PC-3 (cell line): ENCODE measurements around the gene NDUFA5. TPM values are rescaled to one million over a fixed set of nuclear protein-coding genes. Genes with fewer than 3 reads are reported as not detected.
A peak's percentile ranks its signal among the peaks of the same experiment; 100 is the strongest.
"Not testable (repeated sequence)": the region's sequence is repeated elsewhere in the genome, so short reads cannot be mapped to it uniquely, and the experiment has no call there.

Experiments
- ATAC-seq: fragments of 200-7000 bp; cut with Tn5 transposase; 2 replicates; pipeline ENCODE4 v1.9.1; 2020; ENCODE audit warnings: mild to moderate bottlenecking, moderate library complexity
- BruUV-seq: library from RNA; stranded (reverse); fragments of 400-500 nt; replicated peaks from 2 replicates; lab custom pipeline; 2021; lab: Mats Ljungman, UMichigan
- CTCF ChIA-PET: fragments of 300-600 bp; sonication (Branson Sonifier 250); formaldehyde crosslinking; loops from one replicate; lab custom pipeline; 2022; ENCODE audit warnings: antibody characterized with exemption; lab: Charles Lee
- POLR2A ChIA-PET: fragments of 300-600 bp; sonication (Branson Sonifier 250); formaldehyde crosslinking; loops from one replicate; lab custom pipeline; 2022; ENCODE audit warnings: antibody characterized with exemption; ENCODE audit not compliant: unreplicated experiment; lab: Charles Lee
- DNase-seq: peaks from one replicate; pipeline ENCODE4 v3.0.0-alpha.2; 2015
- H2AFZ ChIP-seq: fragments of 300-600 bp; sonication (generic); 2 replicates; pipeline ENCODE4 v1.6.0; 2016; ENCODE audit warnings: antibody characterized with exemption, low read length
- H3F3A ChIP-seq: fragments of 300-600 bp; sonication (generic); one replicate; pipeline ENCODE4 v1.6.0; 2017; ENCODE audit warnings: antibody characterized with exemption, low read length, control low read depth, mild to moderate bottlenecking; ENCODE audit not compliant: unreplicated experiment
- H3K27ac ChIP-seq: fragments of 300-600 bp; sonication (generic); 2 replicates; pipeline ENCODE4 v1.5.1; 2016; ENCODE audit warnings: mild to moderate bottlenecking, low read length
- H3K27me3 ChIP-seq: fragments of 300-600 bp; sonication (generic); 2 replicates; pipeline ENCODE4 v1.6.1; 2016; ENCODE audit warnings: low read length, mixed read lengths
- H3K36me3 ChIP-seq: fragments of 300-600 bp; sonication (generic); 2 replicates; pipeline ENCODE4 v1.6.1; 2016; ENCODE audit warnings: low read depth, mixed run types, low read length, mixed read lengths
- H3K4me1 ChIP-seq: fragments of 300-600 bp; sonication (generic); 2 replicates; pipeline ENCODE4 v1.5.1; 2016; ENCODE audit warnings: low read length; ENCODE audit not compliant: insufficient read depth
- H3K4me2 ChIP-seq: fragments of 300-600 bp; sonication (generic); 2 replicates; pipeline ENCODE4 v1.6.0; 2016; ENCODE audit warnings: low read length
- H3K4me3 ChIP-seq: fragments of 300-600 bp; sonication (generic); 2 replicates; pipeline ENCODE4 v1.5.1; 2016; ENCODE audit warnings: mild to moderate bottlenecking, low read length, mixed read lengths
- H3K79me2 ChIP-seq: fragments of 300-600 bp; sonication (generic); 2 replicates; pipeline ENCODE4 v1.6.1; 2017; ENCODE audit warnings: low read length, mixed read lengths
- H3K9ac ChIP-seq: fragments of 300-600 bp; sonication (generic); 2 replicates; pipeline ENCODE4 v1.6.0; 2016; ENCODE audit warnings: mild to moderate bottlenecking, low read length
- H3K9me2 ChIP-seq: fragments of 300-600 bp; sonication (generic); replicated peaks from 2 replicates; pipeline ENCODE4 v1.6.1; 2016; ENCODE audit warnings: mixed run types, low read length, mixed read lengths
- H3K9me3 ChIP-seq: fragments of 300-600 bp; sonication (generic); 2 replicates; pipeline ENCODE4 v1.6.1; 2016; ENCODE audit warnings: low read length, mixed read lengths
- H4K20me1 ChIP-seq: fragments of 300-600 bp; sonication (generic); 2 replicates; pipeline ENCODE4 v1.6.1; 2016; ENCODE audit warnings: low read length, mixed read lengths
- CTCF ChIP-seq: fragments of 300-600 bp; sonication (generic); conservative IDR thresholded peaks from 2 replicates; pipeline ENCODE4 v1.5.1; 2017; ENCODE audit warnings: antibody characterized with exemption, low read depth, mild to moderate bottlenecking, low read length
- EZH2 ChIP-seq: fragments of 300-600 bp; sonication (generic); IDR thresholded peaks from one replicate; pipeline ENCODE4 v1.6.1; 2017; ENCODE audit warnings: antibody characterized with exemption, mild to moderate bottlenecking, low read length; ENCODE audit not compliant: unreplicated experiment
- EZH2phosphoT487 ChIP-seq: fragments of 300-600 bp; sonication (generic); IDR thresholded peaks from 2 replicates; pipeline ENCODE4 v1.6.1; 2018; ENCODE audit warnings: mild to moderate bottlenecking, antibody characterized with exemption, low read length, borderline replicate concordance
- intact Hi-C: fragments of 100-400 bp; cut with micrococcal nuclease; formaldehyde crosslinking; loops from 2 replicates; pipeline ENCODE4 v1.9.0; 2023
- total RNA-seq: library from RNA; depleted of rRNA; stranded (reverse); fragments of >200 nt; gene quantifications from 2 replicates; pipeline ENCODE4 v1.2.3, GENCODE V29; 2014

NDUFA5 gene
- total RNA-seq, 1 experiment from 2014 or later: 46.9 TPM

- no peak overlapping the region for H3K9ac ChIP-seq
- ChIA-PET POLR2A (no interaction called here), CTCF (no interaction called here)
- H3K9me2 ChIP-seq: no peaks in the 10 kb centered on the region
- 0 out of 2 replicates have a peak, but pooled peaks cover 5% of the 10 kb centered on the region for H3K4me1 ChIP-seq
- H3K4me2 ChIP-seq: peak overlapping the region; percentile 86; the same call in 1 of the 2 replicates
- no peaks in the 10 kb centered on the region for H3K27me3 ChIP-seq
- intact Hi-C loops: no loop called here
- no peak overlapping the region for H3K27ac ChIP-seq
- no TSS peak for BruUV-seq
- no peaks in the 10 kb centered on the region for H3K9me3 ChIP-seq
- no peak overlapping the region for H2AFZ ChIP-seq
- no peak for ATAC-seq
- peaks cover 3% of the 10 kb centered on the region; the same call in 1 of the 2 replicates for H3K36me3 ChIP-seq
- peaks cover 39% of the 10 kb centered on the region for H3K79me2 ChIP-seq
- TF ChIP-seq CTCF (no peak), EZH2phosphoT487 (no peak), EZH2 (no peak)
- H4K20me1 ChIP-seq: no peaks in the 10 kb centered on the region
- no peaks in the 10 kb centered on the region for H3F3A ChIP-seq
- H3K4me3 ChIP-seq: no peak overlapping the region
- no peak for DNase-seq
Measured at GRCh38 chr7:123555484-123555883, 2.1 kb downstream of the NDUFA5 start.

- TF ChIP-seq EZH2phosphoT487 (no peak), CTCF (no peak), EZH2 (no peak)
- no TSS peak for BruUV-seq
- no peak overlapping the region for H2AFZ ChIP-seq
- no peak overlapping the region for H3K9ac ChIP-seq
- no peak overlapping the region for H3K4me2 ChIP-seq
- H3K4me3 ChIP-seq: no peak overlapping the region
- intact Hi-C loops: no loop called here
- POLR2A ChIA-PET: no interaction called here
- H3K4me1 ChIP-seq: 0 out of 2 replicates have a peak, but pooled peaks cover under 1% of the 10 kb centered on the region
- H3K27me3 ChIP-seq: no peaks in the 10 kb centered on the region
- no peaks in the 10 kb centered on the region for H3F3A ChIP-seq
- no peak overlapping the region for H3K27ac ChIP-seq
- no peak for DNase-seq
- H3K9me2 ChIP-seq: no peaks in the 10 kb centered on the region
- no peaks in the 10 kb centered on the region for H3K9me3 ChIP-seq
- ATAC-seq: no peak
- H4K20me1 ChIP-seq: no peaks in the 10 kb centered on the region
- CTCF ChIA-PET: no interaction called here
- H3K36me3 ChIP-seq: peaks cover 10% of the 10 kb centered on the region
- peaks cover 39% of the 10 kb centered on the region for H3K79me2 ChIP-seq
Measured at GRCh38 chr7:123553159-123553558, 4.5 kb downstream of the NDUFA5 start.

- Histone ChIP-seq H3K27ac (no peak overlapping the region), H3K9me2 (no peaks in the 10 kb centered on the region)
- CTCF ChIA-PET: no interaction called here
Measured at GRCh38 chr7:123552641-123553040, 5.0 kb downstream of the NDUFA5 start.

GRCh38 chr7:123552134-123552533 is 5.5 kb downstream of the NDUFA5 start:
- H2AFZ ChIP-seq, H3K9me2 ChIP-seq, H3K27me3 ChIP-seq, H4K20me1 ChIP-seq, H3K4me1 ChIP-seq, H3F3A ChIP-seq, H3K9ac ChIP-seq, H3K4me3 ChIP-seq, DNase-seq, H3K9me3 ChIP-seq, H3K27ac ChIP-seq, BruUV-seq, CTCF ChIA-PET, intact Hi-C loops, H3K4me2 ChIP-seq, ATAC-seq: not testable (repeated sequence)
- peaks cover 41% of the 10 kb centered on the region for H3K79me2 ChIP-seq
- POLR2A ChIA-PET: interaction anchor here (0.6 kb wide), 1 partner anchor 210 kb away, joined by 6 read pairs; no protein-coding TSS in a partner anchor
- peaks cover 10% of the 10 kb centered on the region for H3K36me3 ChIP-seq

More at GRCh38 chr7:123552641-123553040, 5.0 kb downstream of the NDUFA5 start:
- intact Hi-C loops: no loop called here
- no TSS peak for BruUV-seq
- Histone ChIP-seq H3K9me3 (no peaks in the 10 kb centered on the region), H4K20me1 (no peaks in the 10 kb centered on the region), H3K36me3 (peaks cover 10% of the 10 kb centered on the region), H3K27me3 (no peaks in the 10 kb centered on the region), H2AFZ (no peak overlapping the region), H3K9ac (no peak overlapping the region), H3K4me2 (no peak overlapping the region), H3K4me1 (no peaks in the 10 kb centered on the region), H3F3A (no peaks in the 10 kb centered on the region), H3K4me3 (no peak overlapping the region), H3K79me2 (peaks cover 40% of the 10 kb centered on the region)
- DNase-seq (no peak), ATAC-seq (no peak)
- no peak for TF ChIP-seq EZH2phosphoT487
- TF ChIP-seq EZH2: no peak
- TF ChIP-seq CTCF: no peak
- POLR2A ChIA-PET: interaction anchor here (0.6 kb wide), 1 partner anchor 209 kb away, joined by 6 read pairs; no protein-coding TSS in a partner anchor
